OCI-LY7 (cell line): Measurements from ENCODE around the gene MOSPD2. TPM values are rescaled to one million over a fixed set of nuclear protein-coding genes. Genes with fewer than 3 reads are reported as not detected.

Source experiments
- BruUV-seq: library from RNA; stranded (reverse); fragments of 400-500 nt; replicated peaks from 2 replicates; lab custom pipeline; 2021; lab: Mats Ljungman, UMichigan
- CTCF ChIA-PET: fragments of 300-600 bp; sonication (Branson Sonifier 250); formaldehyde crosslinking; loops from one replicate; lab custom pipeline; 2022; ENCODE audit warnings: antibody characterized with exemption; ENCODE audit not compliant: unreplicated experiment; lab: Charles Lee
- POLR2A ChIA-PET: fragments of 300-600 bp; sonication (Branson Sonifier 250); formaldehyde crosslinking; loops from one replicate; lab custom pipeline; 2022; ENCODE audit warnings: antibody characterized with exemption; lab: Charles Lee
- DNase-seq: peaks from one replicate; pipeline ENCODE4 v3.0.0-alpha.2; 2015; ENCODE audit warnings: low spot score
- H2AFZ ChIP-seq: fragments of 200-600 bp; sonication (generic), shearing (Covaris generic); 2 replicates; pipeline ENCODE4 v1.6.1; 2014; ENCODE audit warnings: mild to moderate bottlenecking, antibody characterized with exemption, low read length, moderate library complexity
- H3K27ac ChIP-seq: fragments of 200-600 bp; sonication (generic); 2 replicates; pipeline ENCODE4 v1.5.1; 2014; ENCODE audit warnings: mixed run types, low read depth, mild to moderate bottlenecking, moderate library complexity, low read length, inconsistent platforms; ENCODE audit not compliant: poor library complexity, severe bottlenecking
- H3K36me3 ChIP-seq: fragments of 200-600 bp; sonication (generic); 2 replicates; pipeline ENCODE4 v1.6.1; 2014; ENCODE audit warnings: mild to moderate bottlenecking, antibody characterized with exemption, low read length, moderate library complexity, mixed read lengths; ENCODE audit not compliant: insufficient read depth
- H3K4me1 ChIP-seq: fragments of 200-600 bp; sonication (generic); 2 replicates; pipeline ENCODE4 v1.5.1; 2014; ENCODE audit warnings: mild to moderate bottlenecking, low read length; ENCODE audit not compliant: insufficient read depth, poor library complexity, severe bottlenecking
- H3K4me2 ChIP-seq: fragments of 200-600 bp; sonication (generic); 2 replicates; pipeline ENCODE4 v1.6.1; 2014; ENCODE audit warnings: mild to moderate bottlenecking, low read length
- H3K4me3 ChIP-seq: fragments of 200-600 bp; sonication (generic); 2 replicates; pipeline ENCODE4 v1.5.1; 2014; ENCODE audit warnings: mild to moderate bottlenecking, low read depth, low read length; ENCODE audit not compliant: poor library complexity, severe bottlenecking
- H3K79me2 ChIP-seq: fragments of 200-600 bp; sonication (generic); 2 replicates; pipeline ENCODE4 v1.6.1; 2016; ENCODE audit warnings: low read depth, mild to moderate bottlenecking, low read length, moderate library complexity, mixed read lengths; ENCODE audit not compliant: insufficient read depth
- H3K9me2 ChIP-seq: fragments of 200-600 bp; sonication (generic); 2 replicates; pipeline ENCODE4 v1.6.1; 2016; ENCODE audit warnings: mild to moderate bottlenecking, low read length, mixed read lengths; ENCODE audit not compliant: insufficient read depth
- H3K9me3 ChIP-seq: fragments of 200-600 bp; sonication (generic); 2 replicates; pipeline ENCODE4 v1.6.1; 2014; ENCODE audit warnings: mild to moderate bottlenecking, mixed run types, low read length, mixed read lengths
- H4K20me1 ChIP-seq: fragments of 200-600 bp; sonication (generic); 2 replicates; pipeline ENCODE4 v1.6.1; 2014; ENCODE audit warnings: mild to moderate bottlenecking, antibody characterized with exemption, low read length, moderate library complexity, mixed read lengths; ENCODE audit not compliant: insufficient read depth
- EZH2phosphoT487 ChIP-seq: fragments of 200-600 bp; sonication (generic); IDR thresholded peaks from 2 replicates; pipeline ENCODE4 v1.6.1; 2018; ENCODE audit warnings: low read depth, borderline replicate concordance, mild to moderate bottlenecking, mixed run types, antibody characterized with exemption, low read length, moderate library complexity, mixed read lengths
- intact Hi-C: fragments of 100-400 bp; cut with micrococcal nuclease; formaldehyde crosslinking; loops from one replicate; pipeline ENCODE4 v1.10.0; 2022; ENCODE audit not compliant: unreplicated experiment
- total RNA-seq, 2 experiments: library from RNA; depleted of rRNA in 1 of 2; stranded (reverse); fragments of >200 nt in 1 of 2; shearing (Covaris generic) in 1 of 2; gene quantifications; 2 replicates each; pipeline ENCODE4 v1.2.3, GENCODE V29; 2014 to 2022
- TF ChIP-seq, protein P1 (sequence below): fragments of 200-600 bp; sonication (generic); conservative IDR thresholded peaks from 2 replicates; pipeline ENCODE4 v1.5.1; 2014; ENCODE audit warnings: mild to moderate bottlenecking, antibody characterized with exemption, low read length, moderate library complexity, mixed read lengths

MOSPD2 gene
- total RNA-seq, 2 experiments from 2014 or later: 8.0 to 11.3 TPM

DNA sequence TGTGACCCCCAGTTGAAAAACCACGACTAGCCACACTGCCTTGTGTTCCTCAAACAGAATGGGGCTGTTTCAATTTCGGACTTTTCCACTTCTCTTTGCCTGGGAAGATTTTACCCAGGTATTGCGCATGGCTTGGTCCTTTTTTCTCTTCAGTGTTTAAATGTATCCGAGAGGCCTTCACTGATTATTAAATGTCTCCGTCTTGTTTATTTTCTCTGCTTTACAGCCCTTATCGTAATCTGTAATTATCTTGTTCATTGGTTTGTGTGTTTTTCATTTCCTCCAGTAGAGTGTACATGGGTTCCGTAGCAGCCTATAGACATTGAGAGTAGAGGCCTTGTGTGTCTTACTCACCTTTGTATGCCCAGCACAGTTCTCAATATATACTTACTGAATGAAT lies 2.4 kb downstream of the MOSPD2 start:
- H3K79me2 ChIP-seq: peaks cover 32% of the 10 kb centered on the region
- ChIA-PET POLR2A (no interaction called here), CTCF (no interaction called here)
- H3K27ac ChIP-seq: no peak overlapping the region
- H3K9me3 ChIP-seq: no peaks in the 10 kb centered on the region
- TF ChIP-seq, protein P1, sequence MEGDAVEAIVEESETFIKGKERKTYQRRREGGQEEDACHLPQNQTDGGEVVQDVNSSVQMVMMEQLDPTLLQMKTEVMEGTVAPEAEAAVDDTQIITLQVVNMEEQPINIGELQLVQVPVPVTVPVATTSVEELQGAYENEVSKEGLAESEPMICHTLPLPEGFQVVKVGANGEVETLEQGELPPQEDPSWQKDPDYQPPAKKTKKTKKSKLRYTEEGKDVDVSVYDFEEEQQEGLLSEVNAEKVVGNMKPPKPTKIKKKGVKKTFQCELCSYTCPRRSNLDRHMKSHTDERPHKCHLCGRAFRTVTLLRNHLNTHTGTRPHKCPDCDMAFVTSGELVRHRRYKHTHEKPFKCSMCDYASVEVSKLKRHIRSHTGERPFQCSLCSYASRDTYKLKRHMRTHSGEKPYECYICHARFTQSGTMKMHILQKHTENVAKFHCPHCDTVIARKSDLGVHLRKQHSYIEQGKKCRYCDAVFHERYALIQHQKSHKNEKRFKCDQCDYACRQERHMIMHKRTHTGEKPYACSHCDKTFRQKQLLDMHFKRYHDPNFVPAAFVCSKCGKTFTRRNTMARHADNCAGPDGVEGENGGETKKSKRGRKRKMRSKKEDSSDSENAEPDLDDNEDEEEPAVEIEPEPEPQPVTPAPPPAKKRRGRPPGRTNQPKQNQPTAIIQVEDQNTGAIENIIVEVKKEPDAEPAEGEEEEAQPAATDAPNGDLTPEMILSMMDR: no peak
- TF ChIP-seq EZH2phosphoT487: no peak
- peaks cover 10% of the 10 kb centered on the region for H3K4me1 ChIP-seq
- H4K20me1 ChIP-seq: no peaks in the 10 kb centered on the region
- DNase-seq: no peak
- no peak overlapping the region for H2AFZ ChIP-seq
- no TSS peak for BruUV-seq
- H3K9me2 ChIP-seq: no peaks in the 10 kb centered on the region
- no peak overlapping the region for H3K4me3 ChIP-seq
- H3K4me2 ChIP-seq: no peak overlapping the region
- H3K36me3 ChIP-seq: no peaks in the 10 kb centered on the region; the same call in 1 of the 2 replicates
- intact Hi-C loops: loop anchor here (10.0 kb wide), 2 partner anchors 919 to 1121 kb away; partner anchors contain the start of gene ZRSR2

- Histone ChIP-seq H3K36me3 (no peaks in the 10 kb centered on the region), H3K27ac (no peak overlapping the region)
- intact Hi-C loops: no loop called here
Observed at GRCh38 chrX:14883826-14884225, 10.6 kb downstream of the MOSPD2 start.

DNA sequence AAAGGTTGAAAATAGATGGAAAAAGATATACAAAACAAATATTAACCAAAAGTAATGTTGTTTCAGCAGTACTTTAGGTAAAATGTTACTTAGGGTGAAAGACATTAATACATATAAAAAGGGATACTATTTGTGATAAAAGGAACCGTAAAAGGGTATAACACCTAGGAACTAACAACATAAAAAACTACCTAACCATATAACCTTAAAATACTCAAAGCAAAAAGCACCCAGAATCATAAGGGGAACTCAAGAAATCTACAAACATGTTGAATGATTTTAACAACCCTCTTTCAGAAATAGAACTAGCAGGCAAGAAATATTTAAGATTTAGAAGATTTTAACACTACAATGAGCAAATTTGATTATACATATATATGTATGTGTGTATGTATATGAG lies 11.5 kb downstream of the MOSPD2 start:
- Histone ChIP-seq H3K27ac (no peak overlapping the region), H3K4me3 (no peak overlapping the region), H3K4me1 (no peaks in the 10 kb centered on the region), H3K9me2 (no peaks in the 10 kb centered on the region), H4K20me1 (no peaks in the 10 kb centered on the region), H3K9me3 (no peaks in the 10 kb centered on the region), H3K4me2 (no peak overlapping the region), H2AFZ (no peak overlapping the region), H3K36me3 (no peaks in the 10 kb centered on the region), H3K79me2 (no peaks in the 10 kb centered on the region)
- no peak for TF ChIP-seq EZH2phosphoT487
- TF ChIP-seq, protein P1: no peak
- no peak for DNase-seq
- intact Hi-C loops: no loop called here
- no TSS peak for BruUV-seq
- ChIA-PET CTCF (no interaction called here), POLR2A (no interaction called here)

More at GRCh38 chrX:14883826-14884225, 10.6 kb downstream of the MOSPD2 start:
- TF ChIP-seq EZH2phosphoT487: no peak
- TF ChIP-seq, protein P1: no peak
- H2AFZ ChIP-seq: no peak overlapping the region
- no peak overlapping the region for H3K4me2 ChIP-seq
- no peaks in the 10 kb centered on the region for H3K79me2 ChIP-seq
- H3K9me3 ChIP-seq: no peaks in the 10 kb centered on the region
- POLR2A ChIA-PET: no interaction called here
- H3K4me3 ChIP-seq: no peak overlapping the region
- BruUV-seq: no TSS peak
- CTCF ChIA-PET: no interaction called here
- H3K9me2 ChIP-seq: no peaks in the 10 kb centered on the region
- no peaks in the 10 kb centered on the region for H3K4me1 ChIP-seq
- no peaks in the 10 kb centered on the region for H4K20me1 ChIP-seq
- no peak for DNase-seq
